ENCODE results near the gene SRRM4.

- TF ChIP-seq, protein P1, sequence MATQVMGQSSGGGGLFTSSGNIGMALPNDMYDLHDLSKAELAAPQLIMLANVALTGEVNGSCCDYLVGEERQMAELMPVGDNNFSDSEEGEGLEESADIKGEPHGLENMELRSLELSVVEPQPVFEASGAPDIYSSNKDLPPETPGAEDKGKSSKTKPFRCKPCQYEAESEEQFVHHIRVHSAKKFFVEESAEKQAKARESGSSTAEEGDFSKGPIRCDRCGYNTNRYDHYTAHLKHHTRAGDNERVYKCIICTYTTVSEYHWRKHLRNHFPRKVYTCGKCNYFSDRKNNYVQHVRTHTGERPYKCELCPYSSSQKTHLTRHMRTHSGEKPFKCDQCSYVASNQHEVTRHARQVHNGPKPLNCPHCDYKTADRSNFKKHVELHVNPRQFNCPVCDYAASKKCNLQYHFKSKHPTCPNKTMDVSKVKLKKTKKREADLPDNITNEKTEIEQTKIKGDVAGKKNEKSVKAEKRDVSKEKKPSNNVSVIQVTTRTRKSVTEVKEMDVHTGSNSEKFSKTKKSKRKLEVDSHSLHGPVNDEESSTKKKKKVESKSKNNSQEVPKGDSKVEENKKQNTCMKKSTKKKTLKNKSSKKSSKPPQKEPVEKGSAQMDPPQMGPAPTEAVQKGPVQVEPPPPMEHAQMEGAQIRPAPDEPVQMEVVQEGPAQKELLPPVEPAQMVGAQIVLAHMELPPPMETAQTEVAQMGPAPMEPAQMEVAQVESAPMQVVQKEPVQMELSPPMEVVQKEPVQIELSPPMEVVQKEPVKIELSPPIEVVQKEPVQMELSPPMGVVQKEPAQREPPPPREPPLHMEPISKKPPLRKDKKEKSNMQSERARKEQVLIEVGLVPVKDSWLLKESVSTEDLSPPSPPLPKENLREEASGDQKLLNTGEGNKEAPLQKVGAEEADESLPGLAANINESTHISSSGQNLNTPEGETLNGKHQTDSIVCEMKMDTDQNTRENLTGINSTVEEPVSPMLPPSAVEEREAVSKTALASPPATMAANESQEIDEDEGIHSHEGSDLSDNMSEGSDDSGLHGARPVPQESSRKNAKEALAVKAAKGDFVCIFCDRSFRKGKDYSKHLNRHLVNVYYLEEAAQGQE (IDR thresholded peaks at IDR 0.05) = no peak
- TF ChIP-seq, protein P2, sequence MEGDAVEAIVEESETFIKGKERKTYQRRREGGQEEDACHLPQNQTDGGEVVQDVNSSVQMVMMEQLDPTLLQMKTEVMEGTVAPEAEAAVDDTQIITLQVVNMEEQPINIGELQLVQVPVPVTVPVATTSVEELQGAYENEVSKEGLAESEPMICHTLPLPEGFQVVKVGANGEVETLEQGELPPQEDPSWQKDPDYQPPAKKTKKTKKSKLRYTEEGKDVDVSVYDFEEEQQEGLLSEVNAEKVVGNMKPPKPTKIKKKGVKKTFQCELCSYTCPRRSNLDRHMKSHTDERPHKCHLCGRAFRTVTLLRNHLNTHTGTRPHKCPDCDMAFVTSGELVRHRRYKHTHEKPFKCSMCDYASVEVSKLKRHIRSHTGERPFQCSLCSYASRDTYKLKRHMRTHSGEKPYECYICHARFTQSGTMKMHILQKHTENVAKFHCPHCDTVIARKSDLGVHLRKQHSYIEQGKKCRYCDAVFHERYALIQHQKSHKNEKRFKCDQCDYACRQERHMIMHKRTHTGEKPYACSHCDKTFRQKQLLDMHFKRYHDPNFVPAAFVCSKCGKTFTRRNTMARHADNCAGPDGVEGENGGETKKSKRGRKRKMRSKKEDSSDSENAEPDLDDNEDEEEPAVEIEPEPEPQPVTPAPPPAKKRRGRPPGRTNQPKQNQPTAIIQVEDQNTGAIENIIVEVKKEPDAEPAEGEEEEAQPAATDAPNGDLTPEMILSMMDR (IDR thresholded peaks at IDR 0.05; ENCODE audit: low read depth, low read length, missing input control) = no peak
- TF ChIP-seq YY1 (IDR thresholded peaks at IDR 0.05) = no peak
Observed at GRCh38 chr12:118946256-118946655, 35.1 kb upstream of the SRRM4 start.

All from liver (tissue), 2 donors.